A204.1 (cell line): ENCODE measurements around the gene MLLT3.
"Not testable (repeated sequence)": the region's sequence is repeated elsewhere in the genome, so short reads cannot be mapped to it uniquely, and the experiment has no call there.

Experiments
- FAIRE-seq: peaks from 2 replicates; lab custom pipeline; 2012; peaks lifted over from hg19 to GRCh38; lab: Jason Lieb, UNC

Gene MLLT3

DNA sequence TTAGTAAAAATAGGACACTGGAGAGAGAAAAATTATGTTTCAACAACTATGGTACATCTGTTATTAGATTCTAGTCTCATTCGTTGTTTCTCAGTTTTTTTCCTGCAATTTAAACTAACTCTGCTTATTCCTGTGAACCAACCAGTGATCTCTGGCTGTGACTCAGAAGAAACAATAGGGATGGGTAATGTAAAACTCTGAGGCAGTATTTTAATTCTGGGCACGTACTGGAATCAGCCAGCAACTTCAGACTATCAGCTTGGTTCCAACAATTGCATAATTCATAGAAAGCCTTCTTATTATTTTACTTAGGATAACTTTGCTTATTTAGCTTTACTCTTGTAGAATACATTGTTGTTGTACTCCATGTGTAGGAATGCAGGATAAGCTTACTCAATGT is 28.8 kb downstream of the MLLT3 start:
- no peak for FAIRE-seq

DNA sequence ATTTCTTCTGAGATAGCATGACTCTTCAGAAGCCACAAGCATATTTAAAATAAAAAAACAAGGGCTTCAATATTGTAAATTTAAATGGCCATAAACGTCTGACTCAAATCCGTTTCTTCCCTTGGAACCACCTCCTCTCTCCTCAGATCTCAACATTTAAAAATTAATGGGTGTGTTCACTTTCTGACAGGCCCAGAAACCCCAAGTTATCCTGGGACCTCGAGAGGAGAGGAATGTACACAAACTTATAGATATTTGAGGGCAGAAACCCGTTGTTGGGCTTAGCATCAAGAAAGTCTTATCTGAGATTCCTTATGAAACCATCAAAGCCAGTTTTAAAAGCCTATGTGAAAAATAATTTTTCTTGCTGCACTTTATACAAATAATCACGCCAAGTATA is 29.2 kb downstream of the MLLT3 start:
- FAIRE-seq, result no peak

GRCh38 chr9:20592673-20593072 is 29.6 kb downstream of the MLLT3 start:
- no peak for FAIRE-seq

- FAIRE-seq, result no peak
Measured at GRCh38 chr9:20591223-20591622, 31.1 kb downstream of the MLLT3 start.

DNA sequence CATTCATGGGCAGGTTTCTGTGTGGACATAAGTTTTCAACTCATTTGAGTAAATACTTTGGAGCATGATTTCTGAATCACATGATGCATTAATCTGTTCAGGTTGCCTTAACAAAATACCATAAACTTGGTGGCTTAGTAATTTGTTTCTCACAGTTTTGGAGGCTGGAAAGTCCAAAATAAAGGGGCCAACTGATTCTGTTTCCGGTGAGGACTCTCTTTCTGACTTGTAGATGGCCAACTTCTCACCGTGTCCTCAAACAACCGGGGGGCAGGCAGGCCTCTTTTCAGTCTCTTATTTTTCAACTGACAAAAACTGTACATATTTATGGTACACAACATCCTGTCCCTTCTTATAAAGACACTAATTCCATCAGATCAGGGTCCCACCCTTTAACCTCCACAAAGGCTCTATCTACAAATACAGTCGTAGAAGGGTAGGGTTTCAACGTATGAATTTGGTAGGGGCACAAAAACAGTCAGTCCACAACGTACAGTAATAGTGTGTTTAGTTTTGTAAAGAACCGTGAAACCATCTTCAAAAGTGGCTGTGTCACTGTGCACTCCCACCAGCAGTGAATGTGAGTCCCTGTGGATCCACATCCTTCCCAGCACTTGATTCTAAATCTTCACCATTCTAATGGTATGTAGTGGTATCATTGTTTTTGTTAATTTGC is 37.2 kb downstream of the MLLT3 start:
- no peak for FAIRE-seq

DNA sequence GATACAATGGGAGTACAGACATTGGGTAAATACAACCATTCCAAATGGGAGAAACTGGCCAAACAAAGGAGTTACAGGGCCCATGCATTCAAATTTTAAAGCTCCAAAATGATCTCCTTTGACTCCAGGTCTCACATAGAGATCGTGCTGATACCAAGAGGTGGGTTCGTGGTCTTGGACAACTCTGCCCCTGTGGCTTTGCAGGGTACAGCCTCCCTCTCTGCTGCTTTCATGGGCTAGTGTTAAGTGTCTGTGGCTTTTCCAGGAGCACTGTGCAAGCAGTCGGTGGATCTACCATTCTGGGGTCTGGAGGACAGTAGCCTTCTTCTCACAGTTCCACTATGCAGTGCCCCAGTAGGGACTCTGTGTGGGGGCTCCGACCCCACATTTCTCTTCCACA is 39.2 kb downstream of the MLLT3 start:
- not testable (repeated sequence) for FAIRE-seq

DNA sequence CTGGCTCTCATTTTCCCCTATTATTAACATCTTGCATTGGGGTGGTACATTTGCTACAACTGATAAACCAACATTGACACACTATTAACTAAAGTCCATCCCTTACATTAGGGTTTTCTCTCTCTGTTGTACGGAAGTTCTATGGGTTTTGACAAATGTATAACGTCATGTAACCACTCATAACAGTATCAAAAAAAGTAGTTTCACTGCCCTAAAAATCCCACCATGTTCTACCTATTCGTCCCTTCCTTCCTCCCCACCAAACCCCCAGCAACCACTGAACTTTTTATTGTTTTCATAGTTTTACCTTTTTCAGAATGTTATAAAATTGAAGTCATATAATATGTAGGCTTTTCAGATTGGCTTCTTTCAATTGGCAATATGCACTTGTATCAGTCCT is 40.1 kb downstream of the MLLT3 start:
- no peak for FAIRE-seq

- FAIRE-seq, result no peak
Measured at GRCh38 chr9:20580673-20581072, 41.6 kb downstream of the MLLT3 start.

DNA sequence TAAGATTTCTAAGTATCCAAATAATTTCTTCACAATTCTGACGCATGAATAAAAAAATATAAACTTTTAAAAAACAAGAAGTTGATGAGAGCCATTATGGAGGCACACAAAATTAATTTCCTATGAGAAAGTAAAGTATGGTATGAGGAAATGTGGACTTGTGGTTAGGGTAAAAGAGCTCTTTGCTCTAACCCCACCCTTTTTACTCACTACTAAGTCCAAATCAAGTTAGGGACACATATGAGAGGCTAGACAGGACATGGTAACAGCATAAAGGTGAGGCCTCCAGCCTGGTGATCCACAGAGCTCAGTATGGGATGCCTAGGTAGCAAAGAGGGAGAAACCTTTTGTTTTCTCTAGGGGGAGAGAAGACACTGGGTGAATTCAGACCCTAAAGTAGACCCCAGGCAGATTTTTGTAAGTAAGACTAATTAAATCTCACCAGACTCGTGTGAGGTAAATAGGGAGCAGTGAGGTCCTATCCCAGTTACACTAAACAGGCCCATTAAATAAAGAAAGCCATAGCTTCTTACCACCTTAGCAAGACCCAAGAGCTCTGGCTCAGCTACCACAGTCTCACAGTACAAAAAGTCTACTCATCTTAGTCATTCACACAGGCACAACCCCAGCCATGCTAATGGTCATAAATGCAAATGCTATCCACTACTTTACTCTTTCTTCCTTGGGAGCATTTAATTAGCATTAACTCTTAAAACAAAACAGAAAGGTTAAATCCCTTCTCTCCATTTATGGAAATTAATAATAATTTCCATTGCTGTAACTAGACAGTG is 42.6 kb downstream of the MLLT3 start:
- no peak for FAIRE-seq

DNA sequence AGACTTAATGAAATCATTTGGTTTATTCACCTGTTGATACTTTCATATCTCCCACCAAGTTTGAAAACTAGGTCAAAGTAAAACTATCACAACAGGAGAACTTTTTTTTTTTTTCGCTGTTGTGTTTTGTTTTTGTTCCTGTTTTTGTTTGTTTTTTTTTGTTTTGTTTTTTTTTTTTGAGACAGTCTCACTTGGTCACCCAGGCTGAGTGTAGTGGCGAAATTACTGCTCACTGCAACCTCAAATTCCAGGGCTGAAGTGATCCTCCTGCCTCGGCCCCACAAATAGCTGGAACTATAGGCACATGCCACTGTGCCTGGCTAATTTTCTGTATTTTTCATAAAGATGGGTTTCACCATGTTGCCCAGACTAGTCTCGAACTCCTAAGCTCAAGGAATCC is 49.3 kb downstream of the MLLT3 start:
- FAIRE-seq, result no peak

- no peak for FAIRE-seq
Measured at GRCh38 chr9:20570756-20571155, 51.5 kb downstream of the MLLT3 start.

GRCh38 chr9:20570087-20570486 is 52.2 kb downstream of the MLLT3 start:
- FAIRE-seq, result no peak

GRCh38 chr9:20569525-20569924 is 52.8 kb downstream of the MLLT3 start:
- no peak for FAIRE-seq

GRCh38 chr9:20568400-20568799 is 53.9 kb downstream of the MLLT3 start:
- FAIRE-seq, result no peak

- FAIRE-seq, result no peak
Measured at GRCh38 chr9:20566401-20566800, 55.9 kb downstream of the MLLT3 start.

- FAIRE-seq, result no peak
Measured at GRCh38 chr9:20564650-20565049, 57.6 kb downstream of the MLLT3 start.

DNA sequence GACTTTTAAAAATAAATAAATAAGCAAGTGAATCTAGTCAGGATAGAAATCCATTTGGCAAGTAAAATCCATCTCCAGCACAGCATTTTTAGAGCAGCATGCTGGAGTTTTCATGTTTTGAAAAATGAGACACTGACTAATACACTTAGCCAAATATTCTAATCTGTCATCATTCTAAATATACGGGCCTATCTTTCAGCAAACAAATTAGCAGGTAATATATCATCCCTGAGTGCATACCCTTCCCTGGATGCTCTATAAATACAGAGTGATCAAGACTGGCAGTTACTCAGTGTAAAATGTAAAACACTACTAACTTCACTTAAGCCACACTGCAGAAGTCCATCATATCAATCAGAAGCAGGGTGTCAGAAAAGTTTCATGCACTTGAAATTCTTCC is 58.4 kb downstream of the MLLT3 start:
- FAIRE-seq, result no peak

DNA sequence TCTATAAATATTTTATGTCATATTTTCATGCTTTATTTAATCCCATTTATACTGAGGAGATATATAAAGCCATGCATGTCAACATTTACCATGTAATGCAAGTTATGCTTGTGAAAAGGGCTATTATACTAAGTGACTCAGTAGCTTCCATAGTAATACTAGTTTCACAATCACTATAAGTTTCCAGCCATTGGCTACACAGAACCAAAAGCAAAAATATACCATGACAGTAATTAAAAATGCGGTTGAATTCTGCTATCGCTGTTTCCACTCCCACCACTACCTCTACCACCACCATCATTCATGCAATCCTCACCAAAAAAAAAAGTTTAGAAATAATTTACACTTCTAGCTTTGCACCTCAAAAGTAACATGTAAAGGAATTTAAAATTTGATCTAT is 60.2 kb downstream of the MLLT3 start:
- FAIRE-seq, result no peak

DNA sequence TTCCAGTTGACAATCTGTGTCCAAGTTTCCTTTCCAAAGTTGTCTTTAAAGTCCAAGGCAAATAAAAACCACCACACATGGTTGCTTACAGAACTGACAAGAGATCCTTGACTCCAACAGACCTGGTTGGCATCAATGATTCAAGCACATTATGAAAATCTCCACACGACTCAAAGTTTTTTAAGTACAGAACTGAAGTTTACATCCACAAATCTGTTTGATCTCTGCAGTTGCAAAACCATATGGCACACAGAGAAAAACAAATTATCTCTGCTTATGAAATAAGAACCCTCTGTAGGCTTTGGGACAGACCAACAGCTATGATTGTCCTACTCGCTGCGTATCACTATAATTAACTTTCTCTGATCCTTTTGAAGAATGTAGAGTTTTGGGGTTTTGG is 60.8 kb downstream of the MLLT3 start:
- FAIRE-seq, result no peak

GRCh38 chr9:20559231-20559890 is 62.9 kb downstream of the MLLT3 start:
- no peak for FAIRE-seq

- no peak for FAIRE-seq
Measured at GRCh38 chr9:20558566-20559016, 63.7 kb downstream of the MLLT3 start.

DNA sequence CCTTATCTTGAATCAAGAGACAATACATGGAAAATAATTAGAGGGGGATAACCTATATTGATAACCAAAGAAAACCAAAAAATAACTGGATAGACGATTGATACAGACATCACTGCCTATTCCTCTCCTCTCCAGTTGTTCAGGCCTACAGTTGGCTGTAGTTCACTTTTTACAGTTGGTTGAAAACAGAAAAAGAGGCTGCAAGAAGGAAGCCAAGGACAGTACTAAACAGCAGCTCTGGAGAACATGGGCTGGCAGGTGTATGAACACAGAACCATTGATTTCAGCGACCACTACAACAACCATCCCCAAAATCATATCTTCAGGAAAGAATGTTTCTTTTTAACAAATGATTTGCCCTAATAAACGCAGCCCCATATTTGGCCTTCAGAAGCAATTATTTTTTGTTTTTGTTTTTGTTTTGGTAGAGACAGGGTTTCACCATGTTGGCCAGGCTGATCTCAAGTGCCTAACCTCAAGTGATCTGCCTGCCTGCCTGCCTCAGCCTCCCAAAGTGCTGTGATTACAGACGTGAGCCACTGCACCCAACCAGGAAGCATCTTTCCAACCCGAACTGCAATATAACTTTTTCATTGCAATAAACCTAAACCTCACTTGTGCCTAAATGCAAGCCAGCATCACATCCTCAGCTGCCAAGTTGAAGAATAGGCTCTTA is 64.3 kb downstream of the MLLT3 start:
- no peak for FAIRE-seq

- FAIRE-seq, result no peak
Measured at GRCh38 chr9:20557285-20557684, 65.0 kb downstream of the MLLT3 start.
